OCI-LY3 (cell line): Measurements from ENCODE around the gene PHYHD1.
A peak's percentile ranks its signal among the peaks of the same experiment; 100 is the strongest.

Experiments
- H2AFZ ChIP-seq: fragments of 200-600, 300-600 bp; shearing (Covaris generic); 2 replicates; pipeline ENCODE4 v1.6.0; 2014; ENCODE audit warnings: antibody characterized with exemption, low read depth, low read length
- H3K27ac ChIP-seq: fragments of 200-600, 300-600 bp; sonication (generic); 2 replicates; pipeline ENCODE4 v1.5.1; 2014; ENCODE audit warnings: mild to moderate bottlenecking, low read length, moderate library complexity, mixed read lengths
- H3K27me3 ChIP-seq: fragments of 200-600, 300-600 bp; sonication (generic); 2 replicates; pipeline ENCODE4 v1.6.1; 2014; ENCODE audit warnings: low read depth, low read length, mixed read lengths
- H3K36me3 ChIP-seq: fragments of 200-600, 300-600 bp; sonication (generic); replicated peaks from 2 replicates; pipeline ENCODE3; 2014; ENCODE audit warnings: low read depth, low read length, mixed read lengths
- H3K4me1 ChIP-seq: fragments of 300-600, 200-600 bp; sonication (generic); 2 replicates; pipeline ENCODE4 v1.6.1; 2014; ENCODE audit warnings: low read length, mixed read lengths
- H3K4me2 ChIP-seq: fragments of 200-600, 300-600 bp; sonication (generic); 2 replicates; pipeline ENCODE4 v1.6.1; 2014; ENCODE audit warnings: low read length, mixed read lengths
- H3K4me3 ChIP-seq: fragments of 300-600, 200-600 bp; sonication (generic); 2 replicates; pipeline ENCODE4 v1.5.1; 2014; ENCODE audit warnings: antibody characterized with exemption, mild to moderate bottlenecking, low read length, moderate library complexity
- H3K79me2 ChIP-seq: fragments of 300-600, 200-600 bp; shearing (Covaris generic); 2 replicates; pipeline ENCODE4 v1.6.1; 2014; ENCODE audit warnings: mild to moderate bottlenecking, low read length, mixed read lengths
- H3K9ac ChIP-seq: fragments of 300-600, 200-600 bp; shearing (Covaris generic); 2 replicates; pipeline ENCODE4 v1.6.0; 2014; ENCODE audit warnings: mild to moderate bottlenecking, low read length, moderate library complexity
- H3K9me3 ChIP-seq: fragments of 200-600, 300-600 bp; shearing (Covaris generic); 2 replicates; pipeline ENCODE4 v1.6.1; 2014; ENCODE audit warnings: low read length, mixed read lengths; ENCODE audit not compliant: insufficient read depth
- H4K20me1 ChIP-seq: fragments of 200-600, 300-600 bp; sonication (generic); 2 replicates; pipeline ENCODE4 v1.6.1; 2016; ENCODE audit warnings: low read length, mixed read lengths; ENCODE audit not compliant: insufficient read depth
- CTCF ChIP-seq: fragments of 200-600, 300-600 bp; sonication (generic); IDR thresholded peaks from 2 replicates; pipeline ENCODE4 v1.5.1; 2014; ENCODE audit warnings: antibody characterized with exemption, low read length, low read depth
- EZH2phosphoT487 ChIP-seq: fragments of 200-600 bp; shearing (Covaris generic); IDR thresholded peaks from 2 replicates; pipeline ENCODE4 v1.6.1; 2018; ENCODE audit warnings: antibody characterized with exemption, mixed run types, low read depth

PHYHD1 gene

GRCh38 chr9:128927731-128928411 is 7.1 kb downstream of the PHYHD1 start:
- Histone ChIP-seq H3K9me3 (no peaks in the 10 kb centered on the region), H3K9ac (no peak overlapping the region), H2AFZ (no peak overlapping the region), H3K27me3 (no peaks in the 10 kb centered on the region), H3K4me2 (no peak overlapping the region), H3K27ac (no peak overlapping the region), H3K36me3 (no peaks in the 10 kb centered on the region), H3K4me3 (no peak overlapping the region), H3K79me2 (no peaks in the 10 kb centered on the region), H4K20me1 (no peaks in the 10 kb centered on the region), H3K4me1 (no peaks in the 10 kb centered on the region)
- TF ChIP-seq CTCF (peak; percentile 83), EZH2phosphoT487 (no peak)

GRCh38 chr9:128928624-128929023 is 7.8 kb downstream of the PHYHD1 start:
- TF ChIP-seq EZH2phosphoT487, result no peak
- no peak for TF ChIP-seq CTCF

DNA sequence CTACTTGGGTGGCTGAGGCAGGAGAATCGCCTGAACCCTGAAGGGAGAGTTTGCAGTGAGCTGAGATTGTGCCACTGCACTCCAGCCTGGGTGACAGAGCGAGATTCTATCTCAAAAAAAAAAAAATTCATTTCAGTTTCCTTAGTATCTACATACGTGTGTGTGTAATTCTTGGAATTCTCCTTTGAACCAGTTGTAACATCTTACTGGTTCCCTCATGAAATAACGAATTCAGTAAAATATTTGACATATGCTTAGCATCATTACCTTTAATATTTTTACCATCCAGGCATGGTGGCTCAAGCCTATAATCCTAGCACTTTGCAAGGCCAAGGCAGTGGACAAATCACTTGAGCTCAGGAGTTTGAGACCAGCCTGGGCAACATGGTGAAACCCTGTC is 8.8 kb downstream of the PHYHD1 start:
- no peaks in the 10 kb centered on the region for H3K9me3 ChIP-seq
- no peaks in the 10 kb centered on the region for H3K27me3 ChIP-seq
- no peak overlapping the region for H3K4me3 ChIP-seq
- H3K4me2 ChIP-seq, result no peak overlapping the region
- H3K36me3 ChIP-seq, result no peaks in the 10 kb centered on the region
- H3K9ac ChIP-seq, result no peak overlapping the region
- no peak overlapping the region for H2AFZ ChIP-seq
- no peaks in the 10 kb centered on the region for H4K20me1 ChIP-seq
- no peaks in the 10 kb centered on the region for H3K4me1 ChIP-seq
- H3K27ac ChIP-seq, result no peak overlapping the region
- TF ChIP-seq EZH2phosphoT487 (no peak), CTCF (no peak)
- H3K79me2 ChIP-seq, result no peaks in the 10 kb centered on the region

More at GRCh38 chr9:128928624-128929023, 7.8 kb downstream of the PHYHD1 start:
- Histone ChIP-seq H3K27me3 (no peaks in the 10 kb centered on the region), H3K79me2 (no peaks in the 10 kb centered on the region), H3K27ac (no peak overlapping the region), H4K20me1 (no peaks in the 10 kb centered on the region), H2AFZ (no peak overlapping the region), H3K36me3 (no peaks in the 10 kb centered on the region), H3K4me2 (no peak overlapping the region), H3K4me1 (no peaks in the 10 kb centered on the region), H3K4me3 (no peak overlapping the region), H3K9me3 (no peaks in the 10 kb centered on the region), H3K9ac (no peak overlapping the region)

GRCh38 chr9:128933731-128934130 is 12.9 kb downstream of the PHYHD1 start:
- H4K20me1 ChIP-seq, result no peaks in the 10 kb centered on the region
- no peak for TF ChIP-seq CTCF
- H3K79me2 ChIP-seq, result no peaks in the 10 kb centered on the region
- no peaks in the 10 kb centered on the region for H3K27me3 ChIP-seq
- H3K9me3 ChIP-seq, result no peaks in the 10 kb centered on the region
- H3K27ac ChIP-seq, result no peak overlapping the region
- H2AFZ ChIP-seq, result no peak overlapping the region
- H3K36me3 ChIP-seq, result no peaks in the 10 kb centered on the region
- no peak overlapping the region for H3K9ac ChIP-seq
- no peaks in the 10 kb centered on the region for H3K4me1 ChIP-seq
- no peak overlapping the region for H3K4me2 ChIP-seq
- no peak overlapping the region for H3K4me3 ChIP-seq
